GM12878 (cell line): Measurements from ENCODE around the gene SMTNL2.

Experiments used
- CTCF ChIP-seq, 3 experiments: IDR thresholded peaks in 2 of 3; conservative IDR thresholded peaks in 1 of 3; 2 replicates each; pipeline ENCODE4 v1.5.1; 2011; ENCODE audit warnings: low read depth in 3 of 3, low read length in 3 of 3, mild to moderate bottlenecking in 3 of 3, control low read depth in 2 of 3, moderate library complexity in 2 of 3, inconsistent platforms in 1 of 3, mixed read lengths in 1 of 3; ENCODE audit not compliant: control insufficient read depth in 2 of 3, insufficient read depth in 1 of 3; ENCODE audit errors: extremely low read depth in 1 of 3
- EP300 ChIP-seq, 2 experiments: fragments of 150-350 bp in 1 of 2; IDR thresholded peaks; 2 replicates each; pipeline ENCODE4 v1.6.1; 2011 to 2012; ENCODE audit warnings: low read depth in 2 of 2, low read length in 2 of 2, borderline replicate concordance in 1 of 2, improper control_type of control experiment in 1 of 2, inconsistent platforms in 1 of 2; ENCODE audit not compliant: control insufficient read depth in 1 of 2
- HDAC6 ChIP-seq: fragments of 200-600 bp; sonication (generic); IDR thresholded peaks from one replicate; pipeline ENCODE4 v1.8.0; 2017; ENCODE audit warnings: antibody characterized with exemption; ENCODE audit not compliant: unreplicated experiment
- IRF5 ChIP-seq: fragments of 450-650 bp; IDR thresholded peaks from 2 replicates; pipeline ENCODE4 v1.6.1; 2017; ENCODE audit warnings: borderline replicate concordance
- MAX ChIP-seq: IDR thresholded peaks from 2 replicates; pipeline ENCODE4 v1.6.1; 2012; ENCODE audit warnings: low read depth, low read length, improper control_type of control experiment
- MXI1 ChIP-seq: fragments of 150-350 bp; IDR thresholded peaks from 2 replicates; pipeline ENCODE4 v1.6.1; 2011; ENCODE audit warnings: low read depth, mild to moderate bottlenecking, inconsistent platforms, low read length, improper control_type of control experiment
- SREBF2 ChIP-seq: IDR thresholded peaks from 2 replicates; pipeline ENCODE4 v1.6.1; 2012; ENCODE audit warnings: mild to moderate bottlenecking, low read length
- USF2 ChIP-seq: IDR thresholded peaks from 2 replicates; pipeline ENCODE4 v1.6.1; 2011; ENCODE audit warnings: low read depth, low read length, improper control_type of control experiment, borderline replicate concordance
- YY1 ChIP-seq: IDR thresholded peaks from 2 replicates; pipeline ENCODE4 v1.6.1; 2011; ENCODE audit warnings: low read depth, mild to moderate bottlenecking, low read length

GRCh38 chr17:4539025-4539424 is 45.3 kb upstream of the SMTNL2 start:
- TF ChIP-seq CTCF (IDR thresholded peaks at IDR 0.05 in 2 of 3, conservative IDR thresholded peaks at IDR 0.05 in 1 of 3; ENCODE audit: control insufficient read depth in 2 of 3, extremely low read depth in 1 of 3, insufficient read depth in 1 of 3, low read depth in 3 of 3, low read length in 3 of 3), result no peak
- TF ChIP-seq MAX, result no peak
- TF ChIP-seq MXI1, result no peak
- no peak for TF ChIP-seq SREBF2
- TF ChIP-seq EP300 (IDR thresholded peaks at IDR 0.05; ENCODE audit: borderline replicate concordance in 1 of 2, control insufficient read depth in 1 of 2, low read depth in 2 of 2, low read length in 2 of 2), result no peak
- TF ChIP-seq USF2, result no peak
- no peak for TF ChIP-seq HDAC6
- no peak for TF ChIP-seq IRF5
- TF ChIP-seq YY1, result no peak
